Measurements from ENCODE around the gene LHFPL2. TPM values are rescaled to one million over a fixed set of nuclear protein-coding genes. Genes with fewer than 3 reads are reported as not detected.

The LHFPL2 gene
- total and polyA plus RNA-seq, 9 donors, result 20.3 to 45.1 (median 27.9) TPM

DNA sequence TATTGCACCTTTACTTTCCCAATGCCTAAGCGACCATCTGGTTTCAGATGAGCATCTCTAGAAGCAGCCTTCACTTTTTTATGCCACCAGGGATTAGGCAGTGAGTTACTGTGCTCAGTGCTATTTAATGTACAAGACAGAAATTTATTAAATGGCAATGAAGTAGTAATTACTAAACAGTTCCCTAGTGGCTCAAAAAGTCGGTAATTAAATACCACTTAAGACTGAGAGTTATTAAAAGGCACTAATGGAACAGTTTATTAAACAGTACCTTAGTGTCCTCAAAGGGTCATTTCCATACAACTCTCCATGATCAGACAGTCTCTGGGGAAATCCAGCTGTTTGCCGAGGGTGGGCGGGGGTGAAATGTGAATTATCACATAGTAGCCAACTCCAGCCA lies 42.3 kb downstream of the LHFPL2 start:
- WGBS, 3 donors, result 70 to 81% (median 79%) methylated on average over 4 of the region's 4 CpGs
- intact Hi-C loops (cut with DNase I), result no loop called here
- DNase-seq, result no peak
- H3K36me3 ChIP-seq, result no peaks in the 10 kb centered on the region
- no peak overlapping the region for H3K4me3 ChIP-seq
- no peaks in the 10 kb centered on the region for H3K27me3 ChIP-seq
- no peaks in the 10 kb centered on the region for H3K9me3 ChIP-seq
- no peak overlapping the region for H3K27ac ChIP-seq
- H3K4me1 ChIP-seq (ENCODE audit: insufficient read depth), result peaks cover 15% of the 10 kb centered on the region
- TF ChIP-seq, protein P1, sequence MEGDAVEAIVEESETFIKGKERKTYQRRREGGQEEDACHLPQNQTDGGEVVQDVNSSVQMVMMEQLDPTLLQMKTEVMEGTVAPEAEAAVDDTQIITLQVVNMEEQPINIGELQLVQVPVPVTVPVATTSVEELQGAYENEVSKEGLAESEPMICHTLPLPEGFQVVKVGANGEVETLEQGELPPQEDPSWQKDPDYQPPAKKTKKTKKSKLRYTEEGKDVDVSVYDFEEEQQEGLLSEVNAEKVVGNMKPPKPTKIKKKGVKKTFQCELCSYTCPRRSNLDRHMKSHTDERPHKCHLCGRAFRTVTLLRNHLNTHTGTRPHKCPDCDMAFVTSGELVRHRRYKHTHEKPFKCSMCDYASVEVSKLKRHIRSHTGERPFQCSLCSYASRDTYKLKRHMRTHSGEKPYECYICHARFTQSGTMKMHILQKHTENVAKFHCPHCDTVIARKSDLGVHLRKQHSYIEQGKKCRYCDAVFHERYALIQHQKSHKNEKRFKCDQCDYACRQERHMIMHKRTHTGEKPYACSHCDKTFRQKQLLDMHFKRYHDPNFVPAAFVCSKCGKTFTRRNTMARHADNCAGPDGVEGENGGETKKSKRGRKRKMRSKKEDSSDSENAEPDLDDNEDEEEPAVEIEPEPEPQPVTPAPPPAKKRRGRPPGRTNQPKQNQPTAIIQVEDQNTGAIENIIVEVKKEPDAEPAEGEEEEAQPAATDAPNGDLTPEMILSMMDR (IDR thresholded peaks at IDR 0.05), result no peak
- TF ChIP-seq EP300 (IDR thresholded peaks at IDR 0.05) (no peak), POLR2A (IDR thresholded peaks at IDR 0.05) (no peak)

DNA sequence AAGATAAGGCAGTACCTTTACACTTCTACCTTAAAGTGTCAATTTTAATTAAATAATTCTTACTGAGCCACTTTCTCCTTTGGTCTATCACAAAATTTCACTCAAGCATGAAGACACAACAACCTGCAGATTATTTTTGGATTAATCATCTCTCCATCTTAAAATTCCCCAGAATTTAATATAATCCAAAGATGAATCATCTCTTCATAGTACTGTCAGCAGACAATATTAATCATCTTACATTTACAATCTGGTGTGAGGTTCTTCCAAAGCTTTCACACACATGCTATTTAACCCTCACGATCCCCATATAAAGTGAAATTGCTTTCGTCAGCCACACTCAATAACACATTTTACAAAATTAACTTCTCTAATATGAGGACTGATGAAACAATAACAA lies 43.0 kb downstream of the LHFPL2 start:
- intact Hi-C loops (cut with DNase I), result no loop called here

DNA sequence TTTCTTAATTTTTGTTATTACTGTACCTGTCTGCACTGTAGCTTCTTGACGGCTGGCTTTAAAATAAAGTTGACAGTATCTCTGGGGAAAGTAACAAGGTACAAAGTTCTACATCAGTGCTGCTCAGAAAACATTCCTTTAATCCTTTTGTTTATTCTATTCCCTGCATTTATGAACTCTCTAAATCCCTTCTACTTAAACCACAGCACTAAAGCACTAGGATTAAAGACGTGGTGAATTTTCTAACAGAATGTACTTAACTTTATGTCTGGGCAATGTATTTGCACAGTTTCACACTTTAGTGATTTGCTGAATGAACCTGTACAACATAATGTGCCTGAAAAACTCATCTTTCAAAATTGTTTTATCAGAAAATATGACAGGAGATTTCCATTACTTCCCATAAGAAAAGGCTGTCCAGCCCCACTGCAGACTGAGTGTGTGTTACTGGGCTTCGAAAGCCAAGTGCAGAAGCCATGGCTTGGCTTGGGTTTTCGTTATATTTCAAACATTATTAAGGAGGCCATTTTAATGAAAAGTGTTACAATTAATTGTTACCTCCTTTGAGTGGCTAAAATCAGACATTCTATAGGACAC lies 43.8 kb downstream of the LHFPL2 start:
- H3K27ac ChIP-seq, result no peak overlapping the region
- intact Hi-C loops (cut with DNase I), result no loop called here

More for the DNA sequence above, 43.0 kb downstream of the LHFPL2 start:
- Histone ChIP-seq H3K4me1 (ENCODE audit: insufficient read depth) (peaks cover 15% of the 10 kb centered on the region), H3K27ac (no peak overlapping the region), H3K4me3 (no peak overlapping the region), H3K36me3 (no peaks in the 10 kb centered on the region), H3K27me3 (no peaks in the 10 kb centered on the region), H3K9me3 (no peaks in the 10 kb centered on the region)
- WGBS, 3 donors, result 88 to 93% (median 90%) methylated on average over 2 of the region's 2 CpGs
- TF ChIP-seq EP300 (IDR thresholded peaks at IDR 0.05) (no peak), POLR2A (IDR thresholded peaks at IDR 0.05) (no peak)
- TF ChIP-seq, protein P1 (IDR thresholded peaks at IDR 0.05), result no peak
- no peak for DNase-seq

DNA sequence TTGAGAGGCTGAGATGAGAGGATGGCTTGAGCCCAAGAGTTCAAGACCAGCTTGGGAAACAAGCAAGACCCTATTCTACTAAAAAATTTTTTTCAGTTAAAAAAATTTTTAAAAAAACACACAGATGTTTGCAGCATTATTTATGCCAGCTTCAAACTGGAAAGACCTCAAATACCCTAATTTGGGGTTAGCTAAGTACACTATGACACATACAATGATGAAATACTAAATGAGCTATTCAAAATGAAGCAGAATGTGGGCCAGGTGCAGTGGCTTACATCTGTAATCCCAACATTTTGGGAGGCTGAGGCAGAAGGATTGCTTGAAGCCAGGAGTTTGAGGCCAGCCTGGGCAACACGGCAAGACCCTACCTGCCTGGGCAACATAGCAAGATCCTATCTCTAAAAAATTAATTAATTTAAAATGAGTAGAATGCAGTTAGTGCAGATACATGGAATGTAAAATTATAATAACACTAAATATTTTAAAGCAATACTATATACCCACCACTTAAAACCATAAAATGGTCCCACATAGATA lies 44.9 kb downstream of the LHFPL2 start:
- Histone ChIP-seq H3K36me3 (no peaks in the 10 kb centered on the region), H3K4me3 (no peak overlapping the region), H3K4me1 (ENCODE audit: insufficient read depth) (peaks cover 6% of the 10 kb centered on the region), H3K27ac (no peak overlapping the region), H3K9me3 (no peaks in the 10 kb centered on the region), H3K27me3 (no peaks in the 10 kb centered on the region)
- WGBS, 3 donors, result 95 to 100% (median 98%) methylated on average over 1 of the region's 1 CpG
- intact Hi-C loops (cut with DNase I), result no loop called here
- DNase-seq, result no peak
- TF ChIP-seq POLR2A (IDR thresholded peaks at IDR 0.05), result no peak
- no peak for TF ChIP-seq EP300 (IDR thresholded peaks at IDR 0.05)
- TF ChIP-seq, protein P1 (IDR thresholded peaks at IDR 0.05), result no peak

More for the DNA sequence above, 43.8 kb downstream of the LHFPL2 start:
- Histone ChIP-seq H3K9me3 (no peaks in the 10 kb centered on the region), H3K4me3 (no peak overlapping the region), H3K4me1 (ENCODE audit: insufficient read depth) (peaks cover 7% of the 10 kb centered on the region), H3K36me3 (no peaks in the 10 kb centered on the region), H3K27me3 (no peaks in the 10 kb centered on the region)
- TF ChIP-seq EP300 (IDR thresholded peaks at IDR 0.05) (no peak), POLR2A (IDR thresholded peaks at IDR 0.05) (no peak)
- TF ChIP-seq, protein P1 (IDR thresholded peaks at IDR 0.05), result no peak
- no peak for DNase-seq
- 73 to 82% (median 73%) methylated on average over 4 of the region's 4 CpGs for WGBS, 3 donors
